Breast epithelium (tissue), 4 donors: Measurements from ENCODE around the gene FARSB. TPM values are rescaled to one million over a fixed set of nuclear protein-coding genes. Genes with fewer than 3 reads are reported as not detected.
A peak's percentile ranks its signal among the peaks of the same experiment; 100 is the strongest.

Source experiments
- DNase-seq, 2 donors: peaks; one replicate each; pipeline ENCODE4 v3.0.0-alpha.2; 2019; ENCODE audit warnings: low spot score in 2 of 2
- H3K27ac ChIP-seq, 2 donors: fragments of 200-600 bp; sonication (generic) in 1 of 2; one replicate each; pipeline ENCODE4 v1.5.1; 2016 to 2019; ENCODE audit warnings: mild to moderate bottlenecking in 1 of 2
- H3K27me3 ChIP-seq, 2 donors: fragments of 200-600 bp; sonication (generic) in 1 of 2; one replicate each; pipeline versions ENCODE4 v1.5.1 to v1.6.0; 2017 to 2019; ENCODE audit warnings: control low read depth in 1 of 2, mild to moderate bottlenecking in 1 of 2
- H3K36me3 ChIP-seq: fragments of 200-600 bp; one replicate; pipeline ENCODE4 v1.5.1; 2019
- H3K4me1 ChIP-seq, 2 donors: fragments of 200-600 bp; sonication (generic); one replicate each; pipeline ENCODE4 v1.5.1; 2016 to 2019; ENCODE audit warnings: control low read depth in 1 of 2
- H3K4me3 ChIP-seq, 3 donors: fragments of 200-600 bp; sonication (generic); 1 replicate in 2 of 3; 2 replicates in 1 of 3; pipeline ENCODE4 v1.5.1; 2016 to 2019; ENCODE audit warnings: mild to moderate bottlenecking in 3 of 3, moderate library complexity in 2 of 3
- H3K9me3 ChIP-seq, 2 donors: fragments of 200-600 bp; sonication (generic) in 1 of 2; one replicate each; pipeline ENCODE4 v1.5.1; 2016 to 2019; ENCODE audit warnings: control low read depth in 1 of 2
- CTCF ChIP-seq, 3 donors: fragments of 450-650 bp; IDR thresholded peaks; one replicate each; pipeline ENCODE4 v1.5.1; 2016 to 2017; ENCODE audit warnings: antibody characterized with exemption in 3 of 3, mild to moderate bottlenecking in 3 of 3, moderate library complexity in 3 of 3
- POLR2A ChIP-seq: fragments of 450-650 bp; IDR thresholded peaks from one replicate; pipeline ENCODE4 v1.6.1; 2016; ENCODE audit warnings: antibody characterized with exemption, mild to moderate bottlenecking, moderate library complexity
- POLR2AphosphoS5 ChIP-seq, 3 donors: sonication (generic); formaldehyde crosslinking; IDR thresholded peaks; one replicate each; pipeline ENCODE4 v1.6.1; 2017; ENCODE audit warnings: antibody characterized with exemption in 3 of 3
- intact Hi-C: fragments of 100-400 bp; cut with DNase I; formaldehyde crosslinking; loops from one replicate; pipeline ENCODE4 v1.15.1; 2023; ENCODE audit warnings: low total_unique reads
- total RNA-seq, 3 donors: library from RNA; depleted of rRNA; stranded (reverse); fragments of >200 nt; gene quantifications; one replicate each; pipeline ENCODE4 v1.1.0, GENCODE V29; 2016

The FARSB gene
- total RNA-seq, 3 donors from 2014 or later = 11.8 to 19.0 (median 18.7) TPM

GRCh38 chr2:222663479-222663878 lies 7.6 kb upstream of the FARSB start:
- Histone ChIP-seq H3K4me3 (no peak overlapping the region), H3K27ac (no peak overlapping the region), H3K36me3 (no peaks in the 10 kb centered on the region), H3K9me3 (no peaks in the 10 kb centered on the region), H3K27me3 (no peaks in the 10 kb centered on the region), H3K4me1 (no peaks in the 10 kb centered on the region)
- intact Hi-C loops = no loop called here
- TF ChIP-seq POLR2A = no peak
- TF ChIP-seq POLR2AphosphoS5 (IDR thresholded peaks at IDR 0.05) = no peak
- no peak for TF ChIP-seq CTCF (IDR thresholded peaks at IDR 0.05)
- no peak for DNase-seq

GRCh38 chr2:222656526-222657446 lies 894 bp upstream of the FARSB start:
- no peaks in the 10 kb centered on the region for H3K27me3 ChIP-seq
- intact Hi-C loops = no loop called here
- no peak for DNase-seq
- no peaks in the 10 kb centered on the region for H3K36me3 ChIP-seq
- H3K4me1 ChIP-seq = peaks cover 0 to 10% of the 10 kb centered on the region in 2 donors
- peak overlapping the region; percentile 93 to 95 for H3K27ac ChIP-seq
- H3K4me3 ChIP-seq = peak overlapping the region; percentile 74 to 86 (median 79)
- no peaks in the 10 kb centered on the region for H3K9me3 ChIP-seq
- TF ChIP-seq CTCF (IDR thresholded peaks at IDR 0.05) (no peak), POLR2A (no peak), POLR2AphosphoS5 (IDR thresholded peaks at IDR 0.05) (no peak)

GRCh38 chr2:222653280-222653679 lies 2.6 kb downstream of the FARSB start:
- Histone ChIP-seq H3K36me3 (no peaks in the 10 kb centered on the region), H3K4me3 (no peak overlapping the region), H3K27ac (no peak overlapping the region), H3K27me3 (no peaks in the 10 kb centered on the region), H3K4me1 (peaks cover 0 to 10% of the 10 kb centered on the region in 2 donors), H3K9me3 (no peaks in the 10 kb centered on the region)
- no peak for DNase-seq
- intact Hi-C loops = no loop called here
- TF ChIP-seq POLR2AphosphoS5 (IDR thresholded peaks at IDR 0.05) = no peak
- TF ChIP-seq POLR2A = no peak
- TF ChIP-seq CTCF (IDR thresholded peaks at IDR 0.05) = no peak

- Histone ChIP-seq H3K27ac (no peak overlapping the region), H3K4me1 (peaks cover 0 to 10% of the 10 kb centered on the region in 2 donors), H3K36me3 (no peaks in the 10 kb centered on the region), H3K9me3 (no peaks in the 10 kb centered on the region), H3K27me3 (no peaks in the 10 kb centered on the region), H3K4me3 (no peak overlapping the region)
- no peak for DNase-seq
- intact Hi-C loops = no loop called here
- no peak for TF ChIP-seq CTCF (IDR thresholded peaks at IDR 0.05)
- TF ChIP-seq POLR2A = no peak
These were observed 3.2 kb downstream of the FARSB start for GRCh38 chr2:222652491-222653255.
